Esophagus muscularis mucosa (tissue), 4 donors: ENCODE measurements around the gene HSP90AA1. TPM values are rescaled to one million over a fixed set of nuclear protein-coding genes. Genes with fewer than 3 reads are reported as not detected.
"Not testable (repeated sequence)": the region's sequence is repeated elsewhere in the genome, so short reads cannot be mapped to it uniquely, and the experiment has no call there.

Experiments used
- DNase-seq: peaks from one replicate; pipeline ENCODE4 v3.0.0-alpha.2; 2017; ENCODE audit errors: extremely low spot score
- H3K27ac ChIP-seq, 4 donors: fragments of 200-600 bp; sonication (generic); replicated peaks in 1 of 4; 1 replicate in 3 of 4; 2 replicates in 1 of 4; pipeline ENCODE4 v1.5.1; 2016 to 2019; ENCODE audit warnings: mild to moderate bottlenecking in 1 of 4
- H3K27me3 ChIP-seq, 4 donors: fragments of 200-600 bp; sonication (generic); one replicate each; pipeline versions ENCODE4 v1.5.1 to v1.6.0; 2016 to 2019
- H3K36me3 ChIP-seq, 4 donors: fragments of 200-600 bp; sonication (generic); one replicate each; pipeline ENCODE4 v1.5.1; 2016 to 2019
- H3K4me1 ChIP-seq, 4 donors: fragments of 200-600 bp; sonication (generic); one replicate each; pipeline ENCODE4 v1.5.1; 2016 to 2019
- H3K4me3 ChIP-seq, 4 donors: fragments of 200-600 bp; sonication (generic); 1 replicate in 2 of 4; 2 replicates in 2 of 4; pipeline ENCODE4 v1.5.1; 2016 to 2019; ENCODE audit warnings: mild to moderate bottlenecking in 4 of 4, moderate library complexity in 1 of 4
- H3K9me3 ChIP-seq, 4 donors: fragments of 200-600 bp; sonication (generic); 1 replicate in 3 of 4; 2 replicates in 1 of 4; pipeline ENCODE4 v1.5.1; 2016 to 2019
- EP300 ChIP-seq: sonication (generic); formaldehyde crosslinking; IDR thresholded peaks from one replicate; pipeline ENCODE4 v1.6.1; 2017; ENCODE audit warnings: antibody characterized with exemption
- POLR2A ChIP-seq: fragments of 450-650 bp; IDR thresholded peaks from one replicate; pipeline ENCODE4 v1.6.1; 2017; ENCODE audit warnings: antibody characterized with exemption, moderate library complexity, mild to moderate bottlenecking, low read depth
- POLR2AphosphoS5 ChIP-seq, 2 donors: sonication (generic); formaldehyde crosslinking; IDR thresholded peaks; one replicate each; pipeline ENCODE4 v1.6.1; 2017; ENCODE audit warnings: antibody characterized with exemption in 2 of 2
- WGBS: methylation state at CpG from one replicate; pipeline ENCODE4 v1.1.5; 2018; 5-methylcytosine and 5-hydroxymethylcytosine counted together
- intact Hi-C: fragments of 100-400 bp; cut with DNase I; formaldehyde crosslinking; loops from one replicate; pipeline ENCODE4 v1.15.1; 2023
- total RNA-seq, 4 donors: library from RNA; depleted of rRNA; stranded (reverse); fragments of >200 nt; gene quantifications; one replicate each; pipeline versions ENCODE4 v1.1.0 to v1.2.1, GENCODE V29; 2016
- TF ChIP-seq, protein P1 (sequence below), 3 experiments: fragments of 200-600 bp in 2 of 3; fragments of 450-650 bp in 1 of 3; sonication (generic) in 2 of 3; IDR thresholded peaks; one replicate each; pipeline ENCODE4 v1.5.1; 2017 to 2019; ENCODE audit warnings: antibody characterized with exemption in 3 of 3, mild to moderate bottlenecking in 2 of 3, moderate library complexity in 1 of 3

Gene HSP90AA1
- total RNA-seq, 4 donors from 2014 or later, result 256 to 605 (median 376) TPM

DNA sequence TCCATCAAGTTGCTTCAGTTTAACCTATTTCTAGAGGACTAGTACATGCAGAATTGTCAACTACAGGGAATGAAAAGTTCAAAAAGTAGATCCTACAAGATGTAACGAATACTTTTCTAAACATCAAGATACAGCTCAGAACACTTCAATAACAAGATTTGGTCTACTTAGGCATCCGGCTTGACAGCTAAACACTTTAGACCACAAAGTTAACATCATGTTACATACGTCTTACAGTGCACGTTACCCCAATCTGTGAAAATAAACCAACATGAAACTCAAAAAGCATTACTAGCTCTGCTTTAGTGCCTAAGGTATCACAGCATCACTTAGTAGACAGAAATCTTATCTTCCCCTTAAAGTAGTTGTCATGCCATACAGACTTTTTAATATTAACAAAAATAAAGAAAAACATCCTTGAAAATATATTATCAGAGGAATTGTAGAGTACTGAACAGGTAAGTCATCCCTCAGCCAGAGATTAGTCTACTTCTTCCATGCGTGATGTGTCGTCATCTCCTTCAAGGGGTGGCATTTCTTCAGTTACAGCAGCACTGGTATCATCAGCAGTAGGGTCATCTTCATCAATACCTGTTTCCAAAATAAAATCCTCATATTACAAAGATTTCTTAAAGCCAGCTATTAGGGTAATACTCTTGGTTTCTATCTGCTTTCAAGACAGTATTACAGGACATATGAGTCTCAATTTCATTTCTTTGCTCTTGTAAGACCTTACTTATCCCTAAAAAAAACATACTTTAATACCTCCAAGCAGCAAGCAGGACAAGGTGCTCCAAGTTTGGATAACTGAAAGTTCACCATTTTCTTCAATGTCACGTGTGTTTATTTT is 5.4 kb downstream of the HSP90AA1 start:
- peaks cover 34 to 51% (median 47%) of the 10 kb centered on the region in 4 donors for H3K4me1 ChIP-seq
- no peak for TF ChIP-seq EP300
- no peak for TF ChIP-seq POLR2A
- no peak for TF ChIP-seq POLR2AphosphoS5 (IDR thresholded peaks at IDR 0.05)
- TF ChIP-seq, protein P1, sequence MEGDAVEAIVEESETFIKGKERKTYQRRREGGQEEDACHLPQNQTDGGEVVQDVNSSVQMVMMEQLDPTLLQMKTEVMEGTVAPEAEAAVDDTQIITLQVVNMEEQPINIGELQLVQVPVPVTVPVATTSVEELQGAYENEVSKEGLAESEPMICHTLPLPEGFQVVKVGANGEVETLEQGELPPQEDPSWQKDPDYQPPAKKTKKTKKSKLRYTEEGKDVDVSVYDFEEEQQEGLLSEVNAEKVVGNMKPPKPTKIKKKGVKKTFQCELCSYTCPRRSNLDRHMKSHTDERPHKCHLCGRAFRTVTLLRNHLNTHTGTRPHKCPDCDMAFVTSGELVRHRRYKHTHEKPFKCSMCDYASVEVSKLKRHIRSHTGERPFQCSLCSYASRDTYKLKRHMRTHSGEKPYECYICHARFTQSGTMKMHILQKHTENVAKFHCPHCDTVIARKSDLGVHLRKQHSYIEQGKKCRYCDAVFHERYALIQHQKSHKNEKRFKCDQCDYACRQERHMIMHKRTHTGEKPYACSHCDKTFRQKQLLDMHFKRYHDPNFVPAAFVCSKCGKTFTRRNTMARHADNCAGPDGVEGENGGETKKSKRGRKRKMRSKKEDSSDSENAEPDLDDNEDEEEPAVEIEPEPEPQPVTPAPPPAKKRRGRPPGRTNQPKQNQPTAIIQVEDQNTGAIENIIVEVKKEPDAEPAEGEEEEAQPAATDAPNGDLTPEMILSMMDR (IDR thresholded peaks at IDR 0.05), result no peak
- H3K27ac ChIP-seq, result no peak overlapping the region
- no peak for DNase-seq
- intact Hi-C loops, result no loop called here
- H3K4me3 ChIP-seq, result no peak overlapping the region
- peaks cover 58 to 84% (median 79%) of the 10 kb centered on the region in 4 donors for H3K36me3 ChIP-seq
- 86% methylated on average over 7 of the region's 7 CpGs for WGBS
- H3K27me3 ChIP-seq, result no peaks in the 10 kb centered on the region
- H3K9me3 ChIP-seq, result no peaks in the 10 kb centered on the region

DNA sequence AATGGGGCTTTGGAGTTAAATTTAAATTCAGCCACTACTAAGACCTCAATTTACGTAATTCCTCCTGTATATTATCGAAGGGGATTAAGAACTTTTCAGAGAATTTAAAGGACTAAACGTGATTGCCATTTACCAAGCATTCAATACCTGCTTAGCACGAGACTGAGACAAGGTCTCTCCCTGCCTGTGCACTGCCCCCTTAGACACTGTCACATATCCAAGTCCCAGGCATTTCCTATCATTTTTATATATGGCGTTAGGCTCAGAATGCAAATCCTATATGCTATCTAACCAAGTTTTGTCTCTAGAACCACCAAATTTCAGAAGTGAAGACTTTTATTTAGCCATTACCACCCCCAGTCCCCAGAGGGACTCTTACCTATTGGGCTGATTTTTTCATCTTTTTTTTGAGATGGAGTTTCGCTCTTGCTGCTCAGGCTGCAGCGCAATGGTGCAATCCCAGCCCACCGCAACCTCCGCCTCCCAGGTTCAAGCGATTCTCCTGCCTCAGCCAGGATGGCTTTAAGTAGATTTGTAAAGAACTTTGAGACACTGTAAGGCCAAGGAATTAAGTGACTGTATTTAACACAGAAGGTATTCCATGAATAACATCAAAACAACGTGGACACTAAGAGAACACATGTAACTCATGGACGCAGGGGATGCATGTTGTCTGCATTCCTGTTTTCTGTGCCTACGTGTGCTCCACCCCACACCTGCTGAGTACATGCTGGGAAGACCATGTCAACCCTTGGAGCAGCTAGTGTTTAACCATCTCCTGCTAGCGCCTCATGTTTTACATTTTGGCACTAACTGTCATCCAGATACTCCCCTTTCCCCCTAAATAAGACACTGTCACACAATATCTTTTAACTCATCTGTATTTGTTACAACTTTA is 6.4 kb downstream of the HSP90AA1 start:
- DNase-seq, result no peak
- TF ChIP-seq POLR2AphosphoS5 (IDR thresholded peaks at IDR 0.05) (no peak), POLR2A (no peak), EP300 (no peak)
- TF ChIP-seq, protein P1 (IDR thresholded peaks at IDR 0.05), result no peak
- WGBS, result 80% methylated on average over 14 of the region's 14 CpGs
- H3K27ac ChIP-seq, result no peak overlapping the region
- no peak overlapping the region for H3K4me3 ChIP-seq
- no peaks in the 10 kb centered on the region for H3K27me3 ChIP-seq
- no peaks in the 10 kb centered on the region for H3K9me3 ChIP-seq
- peaks cover 31 to 45% (median 41%) of the 10 kb centered on the region in 4 donors for H3K4me1 ChIP-seq
- intact Hi-C loops, result no loop called here
- peaks cover 54 to 80% (median 77%) of the 10 kb centered on the region in 4 donors for H3K36me3 ChIP-seq

DNA sequence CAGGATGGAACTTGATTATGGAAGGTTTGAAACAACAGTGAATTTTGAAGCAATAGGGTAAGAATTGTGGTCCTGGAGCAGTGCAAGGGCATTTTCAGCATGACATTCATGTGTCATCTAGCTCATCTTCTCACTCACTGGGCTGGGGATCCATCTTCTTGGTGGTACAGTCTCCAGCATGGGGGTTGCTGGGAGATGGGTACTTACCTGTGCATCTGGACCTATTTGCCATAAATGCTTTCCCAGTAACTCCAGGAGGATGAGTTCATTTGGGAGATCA is 7.2 kb downstream of the HSP90AA1 start:
- Histone ChIP-seq H3K9me3 (no peaks in the 10 kb centered on the region), H3K27me3 (no peaks in the 10 kb centered on the region), H3K4me3 (no peak overlapping the region), H3K27ac (no peak overlapping the region), H3K4me1 (peaks cover 23 to 37% (median 33%) of the 10 kb centered on the region in 4 donors), H3K36me3 (peaks cover 53 to 72% (median 69%) of the 10 kb centered on the region in 4 donors)
- DNase-seq, result no peak
- intact Hi-C loops, result no loop called here
- TF ChIP-seq POLR2A, result no peak
- TF ChIP-seq, protein P1 (IDR thresholded peaks at IDR 0.05), result no peak
- TF ChIP-seq EP300, result no peak
- TF ChIP-seq POLR2AphosphoS5 (IDR thresholded peaks at IDR 0.05), result no peak

DNA sequence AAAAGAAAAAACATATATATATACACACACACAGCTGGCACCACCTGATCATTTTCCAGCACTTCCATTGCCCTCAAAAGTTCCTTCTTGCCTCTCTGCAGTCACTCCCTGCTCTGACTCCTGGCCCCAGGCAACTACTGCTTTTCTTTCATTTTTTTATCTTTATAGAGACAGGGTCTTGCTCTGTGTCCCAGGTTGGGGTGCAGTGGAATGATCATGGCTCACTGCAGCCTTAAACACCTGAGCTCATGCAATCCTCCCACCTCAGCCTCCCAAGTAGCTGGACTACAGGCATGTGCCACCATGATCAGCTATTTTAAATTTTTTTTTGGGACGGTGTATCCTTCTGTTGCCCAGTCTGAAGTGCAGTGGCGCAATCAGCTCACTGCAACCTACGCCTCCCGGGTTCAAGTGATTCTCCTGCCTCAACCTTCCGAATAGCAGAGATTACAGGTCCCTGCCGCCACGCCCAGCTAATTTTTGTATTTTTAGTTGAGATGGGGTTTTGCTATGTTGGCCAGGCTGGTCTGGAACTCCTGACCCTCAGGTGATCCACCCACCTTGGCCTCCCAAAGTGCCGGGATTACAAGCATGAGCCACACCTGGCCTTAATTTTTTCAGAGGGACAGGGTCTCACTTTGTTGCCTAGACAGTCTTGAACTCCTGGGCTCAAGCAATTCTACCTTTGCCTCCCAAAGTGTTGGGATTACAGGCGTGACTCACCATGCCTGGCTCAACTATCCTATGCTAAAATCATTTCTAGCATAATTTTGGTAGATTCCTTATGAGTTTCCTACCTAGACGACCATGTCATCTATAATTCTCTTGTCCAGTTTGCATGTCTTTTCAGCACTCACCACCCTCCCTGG is 7.8 kb downstream of the HSP90AA1 start:
- peaks cover 17 to 31% (median 27%) of the 10 kb centered on the region in 4 donors for H3K4me1 ChIP-seq
- H3K36me3 ChIP-seq, result peaks cover 52 to 66% (median 63%) of the 10 kb centered on the region in 4 donors
- no peak overlapping the region for H3K4me3 ChIP-seq
- no peak for DNase-seq
- H3K27me3 ChIP-seq, result no peaks in the 10 kb centered on the region
- intact Hi-C loops, result no loop called here
- TF ChIP-seq, protein P1 (IDR thresholded peaks at IDR 0.05), result no peak
- H3K27ac ChIP-seq, result no peak overlapping the region
- H3K9me3 ChIP-seq, result no peaks in the 10 kb centered on the region
- 91% methylated on average over 9 of the region's 10 CpGs for WGBS

DNA sequence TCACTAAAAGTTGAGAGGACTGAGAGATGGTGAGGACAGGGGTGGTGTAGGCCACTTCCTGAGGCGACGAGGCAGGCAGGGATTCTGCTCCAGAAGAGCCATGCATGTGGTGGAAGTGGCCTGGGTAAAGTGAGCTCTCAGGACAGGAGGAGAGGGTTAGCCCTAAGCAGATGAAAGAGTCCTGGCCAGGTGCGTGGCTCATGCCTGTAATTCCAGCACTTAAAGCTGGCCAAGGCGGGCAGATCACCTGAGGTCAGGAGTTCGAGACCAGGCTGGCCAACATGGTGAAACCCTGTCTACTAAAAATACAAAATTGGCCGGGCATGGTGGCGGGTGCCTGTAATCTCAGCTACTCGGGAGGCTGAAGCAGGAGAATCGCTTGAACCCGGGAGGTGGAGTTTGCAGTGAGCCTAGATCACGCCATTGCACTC is 8.5 kb downstream of the HSP90AA1 start:
- H3K27ac ChIP-seq, DNase-seq, H3K9me3 ChIP-seq, intact Hi-C loops, H3K4me3 ChIP-seq, H3K27me3 ChIP-seq: not testable (repeated sequence)
- peaks cover 45 to 59% (median 57%) of the 10 kb centered on the region in 4 donors for H3K36me3 ChIP-seq
- 93% methylated on average over 11 of the region's 11 CpGs for WGBS
- peaks cover 11 to 24% (median 20%) of the 10 kb centered on the region in 4 donors for H3K4me1 ChIP-seq
